VCaP (cell line): ENCODE measurements around the gene ITGA2B.

Source experiments
- H3K27ac ChIP-seq: fragments of 450-650 bp; 2 replicates; pipeline ENCODE4 v1.5.1; 2017
- TF ChIP-seq, protein P1 (sequence below): fragments of 450-650 bp; conservative IDR thresholded peaks from 2 replicates; pipeline ENCODE4 v1.5.1; 2017; ENCODE audit warnings: mild to moderate bottlenecking, moderate library complexity

Gene ITGA2B

DNA sequence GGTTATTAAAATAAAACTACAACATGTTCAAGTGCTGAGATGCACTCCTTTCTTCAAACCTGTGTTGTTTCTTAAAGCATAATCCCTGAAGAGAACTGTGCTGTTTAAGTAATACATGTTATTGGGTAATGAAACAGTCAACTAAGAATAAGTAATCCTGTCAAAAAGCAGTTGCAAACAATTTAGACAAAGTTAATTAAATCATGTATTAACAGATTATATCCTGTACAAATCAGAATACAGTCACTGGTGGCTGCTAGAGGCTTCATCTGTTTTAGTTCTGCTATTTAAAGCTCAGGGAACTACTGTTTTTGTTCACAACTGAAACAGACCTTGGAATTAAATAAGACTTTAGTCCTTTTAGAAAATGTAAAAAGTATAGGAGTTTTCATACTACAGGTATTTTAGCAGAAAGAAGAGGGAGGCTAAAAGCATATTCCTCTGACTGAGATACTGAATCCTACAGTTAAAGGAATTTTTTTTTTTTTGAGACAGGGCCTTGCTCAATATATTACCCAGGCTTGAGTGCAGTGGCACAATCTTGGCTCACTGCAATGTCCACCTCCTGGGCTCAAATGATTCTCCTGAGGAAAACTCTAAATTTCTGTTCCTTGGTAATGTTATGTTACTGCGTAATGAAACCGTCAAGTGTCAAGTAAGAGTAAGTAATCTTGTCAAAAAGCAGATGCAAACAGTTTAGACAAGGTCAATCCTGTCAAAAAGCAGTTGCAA, 27.3 kb upstream of the ITGA2B start:
- no peak overlapping the region for H3K27ac ChIP-seq
- TF ChIP-seq, protein P1, sequence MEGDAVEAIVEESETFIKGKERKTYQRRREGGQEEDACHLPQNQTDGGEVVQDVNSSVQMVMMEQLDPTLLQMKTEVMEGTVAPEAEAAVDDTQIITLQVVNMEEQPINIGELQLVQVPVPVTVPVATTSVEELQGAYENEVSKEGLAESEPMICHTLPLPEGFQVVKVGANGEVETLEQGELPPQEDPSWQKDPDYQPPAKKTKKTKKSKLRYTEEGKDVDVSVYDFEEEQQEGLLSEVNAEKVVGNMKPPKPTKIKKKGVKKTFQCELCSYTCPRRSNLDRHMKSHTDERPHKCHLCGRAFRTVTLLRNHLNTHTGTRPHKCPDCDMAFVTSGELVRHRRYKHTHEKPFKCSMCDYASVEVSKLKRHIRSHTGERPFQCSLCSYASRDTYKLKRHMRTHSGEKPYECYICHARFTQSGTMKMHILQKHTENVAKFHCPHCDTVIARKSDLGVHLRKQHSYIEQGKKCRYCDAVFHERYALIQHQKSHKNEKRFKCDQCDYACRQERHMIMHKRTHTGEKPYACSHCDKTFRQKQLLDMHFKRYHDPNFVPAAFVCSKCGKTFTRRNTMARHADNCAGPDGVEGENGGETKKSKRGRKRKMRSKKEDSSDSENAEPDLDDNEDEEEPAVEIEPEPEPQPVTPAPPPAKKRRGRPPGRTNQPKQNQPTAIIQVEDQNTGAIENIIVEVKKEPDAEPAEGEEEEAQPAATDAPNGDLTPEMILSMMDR, result no peak

DNA sequence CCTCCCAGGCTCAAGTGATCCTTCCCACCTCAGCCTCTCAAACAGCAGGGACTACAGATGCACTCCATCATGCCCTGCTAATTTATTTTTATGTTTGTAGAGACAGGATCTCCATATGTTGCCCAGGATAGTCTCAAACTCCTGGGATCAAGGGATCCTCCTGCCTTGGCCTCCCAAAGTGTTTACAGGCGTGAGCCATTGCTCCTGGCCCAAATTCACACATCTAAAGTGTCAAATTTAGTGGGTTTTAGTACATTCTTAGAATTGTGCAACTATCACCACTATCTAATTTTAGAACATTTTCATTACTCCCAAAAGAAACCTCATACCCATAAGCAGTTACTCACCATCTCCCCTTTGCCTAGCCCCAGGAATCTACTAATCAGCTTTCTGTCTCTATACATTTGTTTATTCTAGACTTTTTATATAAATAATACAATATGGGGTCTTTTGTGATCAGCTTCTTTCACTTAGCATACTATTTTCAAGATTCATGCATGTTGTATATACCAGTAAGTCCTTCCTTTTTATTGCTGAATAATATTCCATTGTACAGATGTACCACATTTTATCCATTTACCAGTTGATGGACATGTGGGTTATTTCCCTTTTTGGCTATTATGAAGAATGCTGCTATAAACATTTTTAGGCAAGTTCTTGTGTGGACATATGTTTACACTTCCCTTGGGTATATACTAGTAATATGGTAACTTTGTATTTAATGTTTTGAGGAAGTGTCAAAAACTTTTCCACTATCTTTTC, 25.1 kb upstream of the ITGA2B start:
- no peak overlapping the region for H3K27ac ChIP-seq
- TF ChIP-seq, protein P1, result no peak

DNA sequence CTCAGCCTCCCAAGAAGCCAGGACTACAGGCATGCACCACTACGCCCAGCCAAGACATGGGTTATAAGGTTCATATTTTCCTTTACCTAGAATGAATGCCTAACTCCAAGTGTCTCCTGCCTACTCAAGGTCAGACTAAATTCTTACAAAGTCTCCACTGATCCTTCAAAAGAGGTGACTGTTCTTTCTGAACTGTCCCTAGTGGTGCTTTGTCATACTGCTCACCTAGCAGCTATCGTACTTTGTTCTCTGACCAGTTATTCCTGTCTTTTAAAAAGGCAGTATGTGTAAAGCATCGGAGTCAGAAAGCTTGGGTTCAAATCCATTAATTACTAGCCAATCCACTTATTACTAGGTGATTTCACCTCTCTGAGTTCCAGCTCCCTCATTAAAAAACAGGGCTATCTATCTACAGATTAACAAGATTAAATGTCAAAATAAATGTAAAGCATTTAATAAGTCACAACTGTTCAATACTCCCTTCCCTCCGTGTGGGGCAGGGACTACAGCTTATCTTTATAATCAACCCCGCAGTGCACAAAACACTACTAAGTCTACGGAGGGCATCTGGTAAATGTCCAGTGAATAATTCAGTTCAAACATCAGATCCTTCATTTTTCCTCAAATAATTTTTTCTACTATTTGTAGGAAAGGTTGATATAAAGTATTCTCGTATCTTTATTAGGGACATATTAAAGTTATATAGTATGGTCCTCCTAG, 20.0 kb upstream of the ITGA2B start:
- TF ChIP-seq, protein P1, result peak; percentile 29; the same call in 1 of the 2 replicates
- H3K27ac ChIP-seq, result no peak overlapping the region

DNA sequence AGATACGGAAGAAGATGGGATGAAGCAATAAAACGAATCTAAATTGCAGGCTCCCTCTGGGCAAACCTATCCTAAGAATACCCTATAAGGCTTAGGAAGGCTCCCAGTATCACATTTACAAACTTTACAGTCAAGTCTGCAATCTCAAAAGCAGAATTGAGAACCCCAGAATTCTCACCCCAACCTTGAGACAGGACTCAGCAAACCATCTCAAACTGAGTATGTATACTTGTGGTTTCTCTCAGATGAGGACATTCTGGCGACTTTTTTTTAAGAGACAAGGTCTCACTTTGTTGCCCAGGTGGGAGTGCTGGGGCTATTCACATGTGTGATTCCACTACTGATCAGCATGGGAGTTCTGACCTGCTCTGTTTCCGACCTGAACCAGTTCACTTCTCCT, 19.3 kb upstream of the ITGA2B start:
- H3K27ac ChIP-seq, result no peak overlapping the region
- TF ChIP-seq, protein P1, result no peak

DNA sequence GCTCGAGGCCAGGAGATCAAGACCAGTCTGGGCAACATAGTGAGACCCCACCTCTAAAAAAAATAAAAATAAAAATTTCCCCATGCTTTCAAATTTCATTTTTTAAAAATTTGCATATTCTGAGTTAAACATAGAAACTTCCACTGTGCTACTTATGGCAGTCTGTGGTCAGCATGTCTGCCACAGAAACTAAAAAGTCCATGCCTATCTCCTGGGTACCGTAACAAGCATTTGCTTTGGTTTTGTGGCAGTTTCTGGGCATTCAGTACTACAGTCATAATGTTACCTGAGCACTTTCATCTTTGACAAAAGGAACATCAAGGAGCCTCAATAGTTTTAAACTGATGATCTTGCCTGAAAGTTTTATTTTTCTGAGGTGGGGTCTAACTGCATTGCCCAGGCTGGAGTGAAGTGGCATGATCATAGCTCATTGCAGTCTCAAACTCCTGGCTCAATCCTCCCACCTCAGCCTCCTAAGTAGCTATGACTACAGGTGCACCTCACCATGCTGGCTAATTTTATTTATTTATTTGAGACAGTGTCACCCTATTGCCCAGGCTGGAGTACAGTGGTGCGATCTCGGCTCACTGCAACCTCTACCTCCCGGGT, 13.2 kb upstream of the ITGA2B start:
- TF ChIP-seq, protein P1, result no peak
- H3K27ac ChIP-seq, result no peak overlapping the region

DNA sequence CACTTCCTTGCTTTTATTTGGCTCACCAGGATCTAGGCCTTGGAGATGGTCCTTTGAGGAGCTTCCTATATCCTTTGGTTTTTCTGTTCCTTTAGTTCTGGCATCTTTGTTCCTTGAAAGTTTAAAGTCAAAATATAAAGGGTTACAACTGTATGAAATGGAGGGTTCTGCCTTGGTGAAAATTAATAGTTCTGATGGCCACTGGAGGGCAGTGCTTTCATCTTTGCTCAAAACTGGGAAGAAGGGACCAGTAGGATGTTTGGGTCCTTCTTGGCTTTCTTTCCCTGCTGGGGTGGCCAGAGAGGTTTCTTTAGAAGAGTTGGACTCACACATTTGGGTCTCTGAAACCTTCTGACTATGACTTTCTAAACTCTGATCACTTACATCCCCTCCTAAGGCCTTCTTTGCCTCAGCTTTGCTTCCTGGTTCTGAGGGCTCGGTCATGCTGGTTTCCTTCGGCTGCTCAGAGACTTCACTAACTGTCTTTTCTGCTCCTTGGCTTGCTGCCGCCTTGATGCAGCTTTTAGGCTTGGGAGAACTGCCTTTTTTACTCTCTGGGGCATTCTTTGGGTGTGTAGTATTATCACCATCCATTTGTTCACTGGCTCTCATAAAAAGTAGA, 10.9 kb upstream of the ITGA2B start:
- TF ChIP-seq, protein P1, result peak; percentile 78

More for the DNA sequence above, 10.9 kb upstream of the ITGA2B start:
- H3K27ac ChIP-seq, result no peak overlapping the region
